ENCODE measurements around the gene MASP2.

GRCh38 chr1:10978719-10979118 is 68.3 kb downstream of the MASP2 start:
- TF ChIP-seq, protein P1, sequence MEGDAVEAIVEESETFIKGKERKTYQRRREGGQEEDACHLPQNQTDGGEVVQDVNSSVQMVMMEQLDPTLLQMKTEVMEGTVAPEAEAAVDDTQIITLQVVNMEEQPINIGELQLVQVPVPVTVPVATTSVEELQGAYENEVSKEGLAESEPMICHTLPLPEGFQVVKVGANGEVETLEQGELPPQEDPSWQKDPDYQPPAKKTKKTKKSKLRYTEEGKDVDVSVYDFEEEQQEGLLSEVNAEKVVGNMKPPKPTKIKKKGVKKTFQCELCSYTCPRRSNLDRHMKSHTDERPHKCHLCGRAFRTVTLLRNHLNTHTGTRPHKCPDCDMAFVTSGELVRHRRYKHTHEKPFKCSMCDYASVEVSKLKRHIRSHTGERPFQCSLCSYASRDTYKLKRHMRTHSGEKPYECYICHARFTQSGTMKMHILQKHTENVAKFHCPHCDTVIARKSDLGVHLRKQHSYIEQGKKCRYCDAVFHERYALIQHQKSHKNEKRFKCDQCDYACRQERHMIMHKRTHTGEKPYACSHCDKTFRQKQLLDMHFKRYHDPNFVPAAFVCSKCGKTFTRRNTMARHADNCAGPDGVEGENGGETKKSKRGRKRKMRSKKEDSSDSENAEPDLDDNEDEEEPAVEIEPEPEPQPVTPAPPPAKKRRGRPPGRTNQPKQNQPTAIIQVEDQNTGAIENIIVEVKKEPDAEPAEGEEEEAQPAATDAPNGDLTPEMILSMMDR (IDR thresholded peaks at IDR 0.05): no peak
- TF ChIP-seq POLR2A (IDR thresholded peaks at IDR 0.05): no peak

Data from thyroid gland (tissue), 4 donors.